ENCODE measurements around the gene CST9. TPM values are rescaled to one million over a fixed set of nuclear protein-coding genes. Genes with fewer than 3 reads are reported as not detected.

CST9 gene
- total and polyA plus RNA-seq, 2 donors (not counting 3 experiments of a cell fraction or from before 2014, with no cell fraction given): not detected

DNA sequence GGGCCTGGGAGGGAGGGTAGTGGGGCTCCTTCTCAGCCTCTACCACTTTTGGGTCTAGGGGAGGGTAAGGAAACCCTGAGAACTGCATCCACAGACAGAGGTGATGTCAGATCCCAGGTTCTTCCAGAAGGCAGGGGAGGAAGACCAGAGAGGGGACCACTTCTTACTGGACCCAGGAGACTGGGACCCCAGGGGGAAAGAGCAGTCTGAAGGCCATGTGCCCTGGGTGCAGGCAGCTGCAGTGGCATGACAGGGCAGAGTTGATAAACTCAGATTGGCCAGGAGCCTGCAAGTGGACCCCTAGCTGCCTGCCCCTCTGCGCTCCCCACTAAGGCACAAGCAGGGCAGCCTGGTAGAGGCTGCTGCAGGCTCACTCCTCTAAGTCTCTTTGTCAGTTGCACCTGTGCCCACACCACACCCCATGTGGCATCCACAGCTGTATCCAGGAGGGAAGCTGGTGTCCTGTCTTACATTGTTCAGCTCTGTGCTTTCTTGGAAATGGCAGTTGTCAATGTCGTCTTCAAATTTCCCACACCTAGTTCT, 40.1 kb downstream of the CST9 start:
- Histone ChIP-seq H3K4me3 (replicated peaks in 1 of 3; ENCODE audit: insufficient read depth in 1 of 3, low read depth in 1 of 3, low read length in 3 of 3) (no peak overlapping the region), H3K9me1 (replicated peaks; ENCODE audit: control insufficient read depth, extremely low read depth, insufficient read depth, low read length) (no peaks in the 10 kb centered on the region), H3K4me1 (ENCODE audit: control insufficient read depth, extremely low read depth, insufficient read depth, low read length) (no peaks in the 10 kb centered on the region), H3K9ac (replicated peaks; ENCODE audit: extremely low read depth, insufficient read depth, low read length) (no peak overlapping the region), H3K4me2 (ENCODE audit: insufficient read depth, low read length) (no peak overlapping the region), H3K9me3 (replicated peaks; ENCODE audit: control insufficient read depth, insufficient read depth, low read length) (no peaks in the 10 kb centered on the region), H2AFZ (ENCODE audit: low read depth, low read length) (no peak overlapping the region), H3K27ac (ENCODE audit: insufficient read depth, low read depth, low read length) (no peak overlapping the region), H4K20me1 (replicated peaks; ENCODE audit: control insufficient read depth, extremely low read depth, insufficient read depth, low read length) (no peaks in the 10 kb centered on the region), H3K79me2 (ENCODE audit: control insufficient read depth, insufficient read depth, low read length) (no peaks in the 10 kb centered on the region), H3K27me3 (ENCODE audit: control insufficient read depth in 2 of 2, insufficient read depth in 2 of 2, low read length in 2 of 2) (no peaks in the 10 kb centered on the region), H3K36me3 (ENCODE audit: control insufficient read depth in 2 of 2, extremely low read depth in 1 of 2, insufficient read depth in 2 of 2, low read length in 2 of 2) (no peaks in the 10 kb centered on the region)
- DNase-seq (ENCODE audit: low read depth, low spot score) (no peak), FAIRE-seq (no peak)
- CTCF ChIA-PET: interaction anchor here (1.0 kb wide), 1 partner anchor 12 kb away, joined by 3 read pairs; no protein-coding TSS in a partner anchor
- TF ChIP-seq, protein P1, sequence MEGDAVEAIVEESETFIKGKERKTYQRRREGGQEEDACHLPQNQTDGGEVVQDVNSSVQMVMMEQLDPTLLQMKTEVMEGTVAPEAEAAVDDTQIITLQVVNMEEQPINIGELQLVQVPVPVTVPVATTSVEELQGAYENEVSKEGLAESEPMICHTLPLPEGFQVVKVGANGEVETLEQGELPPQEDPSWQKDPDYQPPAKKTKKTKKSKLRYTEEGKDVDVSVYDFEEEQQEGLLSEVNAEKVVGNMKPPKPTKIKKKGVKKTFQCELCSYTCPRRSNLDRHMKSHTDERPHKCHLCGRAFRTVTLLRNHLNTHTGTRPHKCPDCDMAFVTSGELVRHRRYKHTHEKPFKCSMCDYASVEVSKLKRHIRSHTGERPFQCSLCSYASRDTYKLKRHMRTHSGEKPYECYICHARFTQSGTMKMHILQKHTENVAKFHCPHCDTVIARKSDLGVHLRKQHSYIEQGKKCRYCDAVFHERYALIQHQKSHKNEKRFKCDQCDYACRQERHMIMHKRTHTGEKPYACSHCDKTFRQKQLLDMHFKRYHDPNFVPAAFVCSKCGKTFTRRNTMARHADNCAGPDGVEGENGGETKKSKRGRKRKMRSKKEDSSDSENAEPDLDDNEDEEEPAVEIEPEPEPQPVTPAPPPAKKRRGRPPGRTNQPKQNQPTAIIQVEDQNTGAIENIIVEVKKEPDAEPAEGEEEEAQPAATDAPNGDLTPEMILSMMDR (IDR thresholded peaks at IDR 0.05; ENCODE audit: extremely low read depth in 1 of 2, insufficient read depth in 1 of 2, low read depth in 1 of 2, low read length in 2 of 2): no peak
- TF ChIP-seq, protein P2, sequence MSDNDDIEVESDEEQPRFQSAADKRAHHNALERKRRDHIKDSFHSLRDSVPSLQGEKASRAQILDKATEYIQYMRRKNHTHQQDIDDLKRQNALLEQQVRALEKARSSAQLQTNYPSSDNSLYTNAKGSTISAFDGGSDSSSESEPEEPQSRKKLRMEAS (IDR thresholded peaks at IDR 0.05; ENCODE audit: insufficient read depth, insufficient read length): no peak
- no peak for TF ChIP-seq FOS (IDR thresholded peaks at IDR 0.05; ENCODE audit: borderline replicate concordance, insufficient read depth, low read length)
- no peak for TF ChIP-seq POLR2A (IDR thresholded peaks at IDR 0.05; ENCODE audit: low read depth, low read length)
- TF ChIP-seq EZH2 (IDR thresholded peaks at IDR 0.05; ENCODE audit: borderline replicate concordance, low read depth, low read length, severe bottlenecking): no peak
- TF ChIP-seq JUN (IDR thresholded peaks at IDR 0.05; ENCODE audit: borderline replicate concordance, insufficient read depth, insufficient read length, low read depth): no peak
- no peak for TF ChIP-seq GATA2 (IDR thresholded peaks at IDR 0.05; ENCODE audit: insufficient read depth, insufficient read length, low read depth, low read length)
- TF ChIP-seq MYC (IDR thresholded peaks at IDR 0.05; ENCODE audit: low read depth, low read length): no peak
- TF ChIP-seq POLR2AphosphoS5 (IDR thresholded peaks at IDR 0.05; ENCODE audit: insufficient read depth, low read depth, low read length): no peak
- no TSS peak for BruUV-seq (replicated peaks)
- intact Hi-C loops (cut with micrococcal nuclease) (no loop called here), dilution Hi-C loops (cut with MboI; ENCODE audit: extremely low pct_ligation_motif_present, low sequenced_read_pairs) (no loop called here)
- POLR2A ChIA-PET: no interaction called here

All from endothelial cell of umbilical vein (primary cell).